Stimulated activated CD4-positive, alpha-beta T cell treated with anti-CD3 and anti-CD28 coated beads, TNF-alpha, amount 100 ng/mL, for 1 hour (primary cell): ENCODE data around the gene CDR2.
"Not testable (repeated sequence)": the region's sequence is repeated elsewhere in the genome, so short reads cannot be mapped to it uniquely, and the experiment has no call there.

Experiments used
- DNase-seq, 3 donors: peaks; one replicate each; pipeline ENCODE4 v3.0.0-alpha.2; 2020; ENCODE audit warnings: low read depth in 3 of 3, low spot score in 1 of 3

Gene CDR2

GRCh38 chr16:22352723-22353122 is 21.7 kb downstream of the CDR2 start:
- no peak for DNase-seq

- no peak for DNase-seq
These were observed 22.3 kb downstream of the CDR2 start for GRCh38 chr16:22352140-22352539.

- DNase-seq: not testable (repeated sequence)
These were observed 23.4 kb downstream of the CDR2 start for GRCh38 chr16:22351017-22351416.

GRCh38 chr16:22348291-22348690 is 26.1 kb downstream of the CDR2 start:
- DNase-seq: no peak

- no peak for DNase-seq
These were observed 27.2 kb downstream of the CDR2 start for GRCh38 chr16:22347100-22347820.

- DNase-seq: no peak
These were observed 27.9 kb downstream of the CDR2 start for GRCh38 chr16:22346483-22346882.

- DNase-seq: no peak
These were observed 32.3 kb downstream of the CDR2 start for GRCh38 chr16:22342082-22342481.

GRCh38 chr16:22340945-22341344 is 33.5 kb downstream of the CDR2 start:
- no peak for DNase-seq

GRCh38 chr16:22337849-22338635 is 36.4 kb downstream of the CDR2 start:
- DNase-seq: no peak

- no peak for DNase-seq
These were observed 37.4 kb downstream of the CDR2 start for GRCh38 chr16:22337045-22337444.

- no peak for DNase-seq
These were observed 37.8 kb downstream of the CDR2 start for GRCh38 chr16:22336581-22336980.

- no peak for DNase-seq
These were observed 38.7 kb downstream of the CDR2 start for GRCh38 chr16:22335668-22336246.

- no peak for DNase-seq
These were observed 40.9 kb downstream of the CDR2 start for GRCh38 chr16:22333457-22333994.

GRCh38 chr16:22330326-22330725 is 44.1 kb downstream of the CDR2 start:
- no peak for DNase-seq

GRCh38 chr16:22329199-22329695 is 45.2 kb downstream of the CDR2 start:
- no peak for DNase-seq

- no peak for DNase-seq
These were observed 46.2 kb downstream of the CDR2 start for GRCh38 chr16:22328081-22328725.

- no peak for DNase-seq
These were observed 47.0 kb downstream of the CDR2 start for GRCh38 chr16:22327446-22327775.

GRCh38 chr16:22326771-22327445 is 47.5 kb downstream of the CDR2 start:
- no peak for DNase-seq

GRCh38 chr16:22326369-22326652 is 48.1 kb downstream of the CDR2 start:
- DNase-seq: no peak

- no peak for DNase-seq
These were observed 48.6 kb downstream of the CDR2 start for GRCh38 chr16:22325598-22326368.
